Right ventricle myocardium superior (tissue), 1 donor: ENCODE results near the gene HELZ. TPM values are rescaled to one million over a fixed set of nuclear protein-coding genes. Genes with fewer than 3 reads are reported as not detected.
"Not testable (repeated sequence)": the region's sequence is repeated elsewhere in the genome, so short reads cannot be mapped to it uniquely, and the experiment has no call there.

Source experiments
- ATAC-seq: fragments of 200-7000 bp; cut with Tn5 transposase; one replicate; pipeline ENCODE4 v1.9.1; 2020; ENCODE audit warnings: mild to moderate bottlenecking; ENCODE audit not compliant: poor library complexity
- DNase-seq: peaks from one replicate; pipeline ENCODE4 v3.0.0-alpha.2; 2020
- intact Hi-C: fragments of 100-400 bp; cut with DNase I; formaldehyde crosslinking; loops from one replicate; pipeline ENCODE4 v1.11.2; 2022
- total RNA-seq: library from RNA; stranded (reverse); fragmentation: NEBNext Ultra II Directional; extraction: Animal tissue kit (Norgen Biotek cat#: 25700); gene quantifications from one replicate; pipeline ENCODE4 v1.2.1, GENCODE V29; 2021
- donor health status: DM: no; HTN: yes; CAD: no; lungs with severe emphysema.

Gene HELZ
- total RNA-seq, 1 donor from 2014 or later: 33.3 TPM

GRCh38 chr17:67208232-67208631 is 36.8 kb downstream of the HELZ start:
- intact Hi-C loops: no loop called here
- no peak for DNase-seq
- ATAC-seq: no peak

- intact Hi-C loops: no loop called here
- no peak for DNase-seq
- no peak for ATAC-seq
Observed at GRCh38 chr17:67203818-67204217, 41.2 kb downstream of the HELZ start.

DNA sequence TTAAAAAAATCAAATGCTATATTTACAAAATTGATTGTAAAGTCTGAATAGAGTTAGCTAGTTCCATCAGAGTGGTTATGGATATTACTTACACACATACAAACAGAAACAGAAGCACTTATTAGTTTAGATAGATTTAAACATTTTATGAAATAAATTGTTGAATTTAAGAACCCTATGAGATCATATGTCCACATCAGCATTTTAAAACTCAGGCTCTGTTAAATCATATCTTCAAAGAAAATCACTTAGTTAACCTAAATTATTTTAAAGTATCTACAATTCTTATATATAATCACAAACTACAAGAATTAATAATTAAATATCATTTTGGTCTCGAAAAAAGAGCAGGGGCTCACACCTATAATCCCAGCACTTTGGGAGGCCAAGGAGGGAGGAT is 42.5 kb downstream of the HELZ start:
- ATAC-seq: no peak
- intact Hi-C loops: no loop called here

GRCh38 chr17:67200727-67201301 is 44.2 kb downstream of the HELZ start:
- ATAC-seq (no peak), DNase-seq (no peak)
- intact Hi-C loops: no loop called here

More for the DNA sequence above, 42.5 kb downstream of the HELZ start:
- no peak for DNase-seq

DNA sequence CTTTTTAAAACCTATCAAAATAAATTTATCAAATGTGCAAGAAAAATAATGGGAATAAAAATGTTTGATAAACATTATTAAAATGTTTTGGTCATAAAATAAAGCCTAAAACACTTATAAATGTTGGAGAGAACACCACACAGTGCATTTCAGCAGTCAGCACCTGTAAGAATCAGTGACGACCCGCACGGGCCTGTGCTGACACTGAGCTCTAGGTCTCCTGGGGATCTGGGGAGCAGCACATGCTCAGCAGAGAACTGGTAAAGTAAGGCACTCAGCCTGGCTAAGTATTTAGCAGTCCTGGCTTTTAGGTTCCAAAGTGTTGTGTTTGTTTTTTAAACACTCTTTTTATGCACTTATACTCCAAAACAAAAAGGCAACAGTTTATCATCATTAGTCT is 46.9 kb downstream of the HELZ start:
- intact Hi-C loops: no loop called here
- ATAC-seq: no peak
- DNase-seq: no peak

DNA sequence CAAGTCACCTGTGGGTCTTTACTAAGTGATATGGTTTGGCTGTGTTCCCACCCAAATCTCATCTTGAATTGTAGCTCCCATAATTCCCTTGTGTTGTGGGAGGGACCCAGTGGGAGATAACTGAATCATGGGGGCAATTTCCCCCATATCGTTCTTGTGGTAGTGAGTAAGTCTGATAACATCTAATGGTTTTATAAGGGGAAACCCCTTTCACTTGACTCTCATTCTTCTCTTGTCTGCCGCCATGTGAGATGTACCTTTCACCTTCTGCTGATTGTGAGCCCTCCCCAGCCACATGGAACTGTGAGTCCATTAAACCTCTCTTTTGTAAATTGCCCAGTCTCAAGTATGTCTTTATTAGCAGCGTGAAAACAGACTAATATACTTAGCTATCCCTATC is 48.0 kb downstream of the HELZ start:
- intact Hi-C loops, ATAC-seq, DNase-seq: not testable (repeated sequence)

- intact Hi-C loops: no loop called here
- ATAC-seq (no peak), DNase-seq (no peak)
Observed at GRCh38 chr17:67196422-67196821, 48.6 kb downstream of the HELZ start.

DNA sequence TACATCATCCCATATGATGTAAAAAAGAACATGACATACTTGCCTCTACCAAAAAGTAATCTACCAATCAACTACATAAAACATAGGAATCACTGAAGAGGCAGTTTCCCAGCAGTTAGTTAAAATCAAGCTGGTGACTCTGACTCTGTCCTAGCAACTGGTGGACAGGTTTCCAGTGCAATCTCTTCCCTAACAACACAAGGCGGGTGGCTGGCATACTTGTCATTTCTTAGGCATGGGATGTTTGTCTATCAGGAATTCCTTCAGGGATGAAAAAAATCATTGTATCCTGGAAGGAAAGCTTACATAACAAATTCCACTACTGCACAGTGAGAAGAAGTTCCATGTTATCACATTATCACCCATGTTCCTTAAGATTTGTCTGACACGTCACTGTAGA is 50.9 kb downstream of the HELZ start:
- intact Hi-C loops: no loop called here
- ATAC-seq (no peak), DNase-seq (no peak)

DNA sequence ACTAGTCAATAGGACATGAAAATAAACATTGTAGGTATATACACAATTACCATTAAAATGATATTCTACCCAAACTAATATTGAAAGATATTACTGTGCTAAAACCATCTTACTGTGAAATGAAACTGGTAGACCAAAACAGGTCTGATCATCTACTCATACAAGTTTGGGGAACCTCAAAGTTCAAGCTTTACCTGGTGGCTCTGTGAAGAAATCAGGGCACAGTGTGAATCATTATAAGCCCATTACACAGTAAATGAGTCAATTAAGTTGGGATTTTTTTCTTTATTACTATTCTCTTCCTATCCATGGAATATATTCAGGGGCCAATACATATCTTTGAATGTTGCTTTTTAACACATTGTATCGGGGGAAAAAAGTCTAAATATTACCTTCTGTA is 57.1 kb downstream of the HELZ start:
- ATAC-seq (no peak), DNase-seq (no peak)
- intact Hi-C loops: no loop called here

DNA sequence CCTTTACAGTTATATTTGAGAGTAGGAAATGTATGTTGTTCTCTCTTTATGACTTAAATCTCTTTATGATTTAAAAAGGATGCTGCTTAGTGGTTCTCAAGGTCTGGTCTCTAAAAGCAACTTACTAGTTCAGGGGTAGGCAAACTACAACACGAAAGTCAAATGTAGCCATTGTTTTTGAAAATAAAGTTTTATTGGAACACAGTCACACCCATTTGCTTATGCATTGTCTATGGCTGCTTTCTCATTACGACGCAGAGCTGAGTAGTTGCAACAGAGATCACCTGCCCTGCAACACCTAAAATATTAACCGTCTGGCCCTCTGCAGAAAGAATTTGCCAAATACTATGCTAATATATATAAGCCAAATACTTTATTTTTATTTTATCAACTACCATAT is 58.2 kb downstream of the HELZ start:
- intact Hi-C loops: no loop called here
- ATAC-seq: no peak
- DNase-seq: no peak

DNA sequence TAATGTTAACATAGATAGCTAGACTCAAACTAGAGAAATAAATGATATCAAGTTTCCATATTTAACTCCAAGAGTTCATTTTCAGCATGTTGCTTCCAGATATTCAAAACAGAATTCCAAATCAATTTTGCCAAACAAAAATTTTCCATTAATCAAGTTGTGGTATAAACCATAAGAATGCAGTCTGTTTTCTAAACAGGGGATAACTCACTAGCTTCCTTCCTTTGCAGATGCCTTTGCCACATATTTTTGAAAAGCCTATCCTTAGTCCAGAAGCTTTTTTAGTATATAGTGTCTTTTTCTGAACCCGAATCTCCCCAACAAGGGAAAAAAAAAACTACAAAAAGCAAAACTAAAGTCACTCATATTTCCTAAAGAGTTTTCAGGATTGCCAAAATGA is 61.5 kb downstream of the HELZ start:
- ATAC-seq: no peak
- no peak for DNase-seq
- intact Hi-C loops: no loop called here

- ATAC-seq (no peak), DNase-seq (no peak)
- intact Hi-C loops: no loop called here
Observed at GRCh38 chr17:67181825-67182224, 63.2 kb downstream of the HELZ start.

DNA sequence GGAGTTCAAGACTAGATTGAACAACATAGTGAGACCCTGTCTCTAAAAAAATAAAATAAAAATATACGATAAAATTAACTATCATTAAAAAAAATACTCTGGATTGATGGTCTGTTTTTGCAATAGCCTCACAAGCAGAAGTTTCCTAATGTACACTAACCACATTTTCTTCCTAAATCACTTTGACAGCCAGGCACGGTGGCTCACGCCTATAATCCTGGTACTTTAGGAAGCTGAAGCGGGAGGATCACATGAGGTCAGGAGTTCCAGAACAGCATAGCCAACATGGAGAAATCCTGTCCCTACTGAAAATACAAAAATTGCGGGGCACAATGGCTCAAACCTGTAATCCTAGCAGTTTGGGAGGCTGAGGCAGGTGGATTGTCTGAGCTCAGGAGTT is 64.7 kb downstream of the HELZ start:
- ATAC-seq: no peak
- DNase-seq: no peak
- intact Hi-C loops: no loop called here

DNA sequence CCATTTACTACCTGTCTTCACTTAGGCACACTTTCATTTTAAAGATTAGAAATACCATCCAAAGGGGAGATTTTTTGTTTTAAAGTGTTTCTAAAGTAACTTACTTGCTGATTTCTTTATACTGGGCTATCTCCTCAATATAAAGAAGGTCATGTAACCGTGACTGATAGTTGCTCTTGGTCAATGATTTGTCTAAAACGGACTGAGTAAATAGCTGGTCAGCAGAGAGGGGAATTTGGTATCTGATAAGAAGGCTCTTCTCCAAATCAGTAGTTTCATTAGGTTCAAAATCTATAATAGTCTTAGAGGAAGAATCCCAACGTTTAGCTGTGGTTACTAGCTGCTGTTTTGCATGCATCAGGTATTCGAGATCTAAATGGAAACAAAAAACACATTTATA is 66.4 kb downstream of the HELZ start:
- intact Hi-C loops: no loop called here
- ATAC-seq (no peak), DNase-seq (no peak)

DNA sequence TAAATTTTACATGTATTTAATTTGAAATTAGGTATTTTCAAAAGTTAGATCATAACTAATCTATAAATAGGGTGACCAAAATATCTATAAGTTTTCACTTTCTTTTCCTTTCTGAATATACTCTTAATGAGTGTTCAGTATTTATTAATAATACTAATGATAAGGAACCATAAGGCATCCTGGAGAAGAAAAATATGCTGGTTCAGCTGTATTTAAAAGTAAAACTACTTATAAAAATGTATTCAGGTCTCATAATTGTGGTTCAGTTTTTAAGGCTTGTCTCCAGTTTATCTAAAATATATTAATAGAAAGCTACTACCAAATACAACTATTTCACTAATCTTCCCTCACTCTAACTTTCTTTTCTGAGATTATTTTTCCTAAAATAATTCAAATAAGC is 67.3 kb downstream of the HELZ start:
- no peak for DNase-seq
- intact Hi-C loops: no loop called here
- no peak for ATAC-seq

- ATAC-seq: no peak
- intact Hi-C loops: no loop called here
- DNase-seq: no peak
Observed at GRCh38 chr17:67174190-67174589, 70.8 kb downstream of the HELZ start.

DNA sequence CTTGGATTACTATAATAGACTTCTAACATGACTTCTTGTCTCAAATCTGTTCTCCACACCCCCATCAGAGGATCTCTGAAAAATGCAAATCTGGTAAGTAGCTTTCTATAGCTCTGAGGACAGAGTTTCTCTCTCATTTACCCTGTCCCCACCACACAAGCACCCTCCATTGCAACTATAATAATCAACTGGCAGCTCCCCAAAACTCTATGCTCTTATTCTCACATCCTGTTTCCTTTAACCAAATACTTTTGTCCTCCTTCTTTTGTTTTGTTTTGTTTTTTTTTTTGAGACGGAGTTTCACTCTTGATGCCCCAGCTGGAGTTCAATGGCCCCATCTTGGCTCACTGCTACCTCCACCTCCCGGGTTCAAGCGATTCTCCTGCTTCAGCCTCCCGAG is 73.4 kb downstream of the HELZ start:
- ATAC-seq: no peak
- intact Hi-C loops: no loop called here
- no peak for DNase-seq

DNA sequence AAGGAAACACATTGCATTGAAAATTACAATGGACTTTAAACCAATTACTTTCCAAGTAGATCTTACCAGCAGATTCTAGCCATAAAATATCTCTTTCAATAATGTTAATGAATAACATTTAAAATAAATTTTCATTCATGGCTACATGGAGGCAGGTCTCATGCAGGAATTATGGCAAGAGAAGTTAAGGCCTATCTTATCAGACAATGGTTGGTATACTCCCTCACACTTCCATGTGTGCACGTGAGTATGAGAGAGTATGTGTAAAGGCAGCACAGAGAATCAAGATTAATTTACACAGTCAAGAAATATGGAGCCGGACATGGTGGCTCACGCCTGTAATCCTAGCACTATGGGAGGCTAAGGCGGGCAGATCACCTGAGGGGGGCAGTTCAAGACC is 76.5 kb downstream of the HELZ start:
- DNase-seq (no peak), ATAC-seq (no peak)
- intact Hi-C loops: no loop called here

DNA sequence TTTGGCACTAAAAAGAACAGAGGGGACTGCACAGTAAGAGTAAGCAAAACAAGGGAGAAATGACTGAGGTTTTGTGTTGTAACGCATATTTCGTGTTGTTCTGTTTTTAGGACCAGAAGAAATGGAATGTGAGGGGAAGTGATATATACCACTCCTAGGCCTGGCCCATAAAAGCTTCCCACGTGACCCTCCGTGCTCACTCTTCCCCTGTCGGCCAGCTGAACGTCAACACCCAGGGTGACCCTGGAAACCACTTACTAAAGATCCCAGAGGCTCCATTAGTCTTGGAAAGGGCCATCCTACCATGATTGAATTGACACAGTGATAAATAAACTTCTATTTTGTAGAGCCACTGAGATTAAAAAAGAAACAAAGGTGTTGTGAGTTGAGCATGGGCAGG is 79.8 kb downstream of the HELZ start:
- intact Hi-C loops: no loop called here
- ATAC-seq (peak; percentile 86), DNase-seq (peak; percentile 56)

- DNase-seq (no peak), ATAC-seq (peak; percentile 68)
- intact Hi-C loops: no loop called here
Observed at GRCh38 chr17:67164302-67164701, 80.7 kb downstream of the HELZ start.

GRCh38 chr17:67162771-67163170 is 82.2 kb downstream of the HELZ start:
- intact Hi-C loops: no loop called here
- DNase-seq: no peak
- ATAC-seq: no peak
